NCI-H2227 treated with DMSO at 0.1 percent for 48 hours (cell line): ENCODE measurements around the gene CCDC9.
A peak's percentile ranks its signal among the peaks of the same experiment; 100 is the strongest.
"Not testable (repeated sequence)": the region's sequence is repeated elsewhere in the genome, so short reads cannot be mapped to it uniquely, and the experiment has no call there.

Source experiments
- DNase-seq: peaks from one replicate; lab custom pipeline; 2025; lab: John Stamatoyannopoulos, UW

Gene CCDC9

DNA sequence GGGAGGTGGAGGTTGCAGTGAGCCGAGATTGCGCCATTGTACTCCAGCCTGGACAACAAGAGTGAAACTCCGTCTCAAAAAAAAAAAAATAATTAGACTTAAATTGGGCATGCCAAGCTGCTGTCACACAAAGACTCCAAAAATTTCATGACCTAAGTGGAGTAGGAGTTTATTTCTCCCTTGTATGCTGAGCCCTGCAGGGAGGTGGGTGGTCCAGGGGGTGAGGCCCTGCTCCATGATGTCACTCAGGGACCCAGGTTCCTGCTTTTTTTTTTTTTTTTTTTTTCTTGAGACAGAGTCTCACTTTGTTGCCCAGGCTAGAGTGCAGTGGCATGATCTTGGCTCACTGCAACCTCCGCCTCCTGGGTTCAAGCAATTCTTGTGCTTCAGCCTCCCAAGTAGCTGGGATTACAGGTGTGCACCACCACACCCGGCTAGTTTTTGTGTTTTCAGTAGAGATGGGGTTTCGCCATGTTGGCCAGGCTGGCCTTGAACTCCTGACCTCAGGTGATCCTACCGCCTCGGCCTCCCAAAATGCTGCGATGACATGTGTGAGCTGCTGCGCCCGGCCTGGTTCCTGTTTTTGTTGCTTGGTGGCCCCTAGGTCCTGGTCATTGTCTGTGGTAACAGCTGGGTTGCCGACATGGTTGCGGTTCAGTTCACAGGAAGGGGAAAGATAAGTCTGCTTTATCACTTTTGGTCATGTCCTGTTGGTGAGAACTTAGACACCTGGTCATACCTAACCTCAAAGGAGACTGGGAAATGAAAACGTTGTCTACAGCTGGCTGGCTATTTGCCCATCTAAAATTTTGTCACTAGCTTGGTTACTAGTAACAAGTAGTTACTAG is 5.8 kb downstream of the CCDC9 start:
- DNase-seq: not testable (repeated sequence)

GRCh38 chr19:47264629-47265028 is 8.3 kb downstream of the CCDC9 start:
- no peak for DNase-seq

DNA sequence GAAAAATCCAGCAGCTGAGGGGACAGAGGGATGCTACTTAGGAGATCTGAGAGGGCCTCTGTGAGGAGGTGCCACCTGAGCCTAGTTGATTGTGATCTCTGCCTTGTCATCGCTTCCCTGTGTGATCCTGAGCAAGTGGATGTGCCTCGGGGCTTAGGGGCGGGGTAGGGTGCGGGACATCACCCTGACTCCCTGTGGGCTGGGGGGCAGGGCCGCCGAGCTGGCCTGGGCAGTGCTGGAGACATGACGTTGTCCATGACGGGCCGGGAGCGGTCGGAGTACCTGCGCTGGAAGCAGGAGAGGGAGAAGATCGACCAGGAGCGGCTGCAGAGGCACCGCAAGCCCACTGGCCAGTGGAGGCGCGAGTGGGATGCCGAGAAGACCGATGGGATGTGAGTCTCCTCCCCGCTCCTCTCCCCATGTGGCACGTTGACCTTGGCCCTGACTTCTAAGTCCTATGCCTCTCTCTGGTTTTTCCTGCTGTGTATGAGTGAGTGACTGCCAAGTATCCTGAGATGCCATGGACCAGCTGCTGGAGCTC is 10.1 kb downstream of the CCDC9 start:
- DNase-seq: no peak

DNA sequence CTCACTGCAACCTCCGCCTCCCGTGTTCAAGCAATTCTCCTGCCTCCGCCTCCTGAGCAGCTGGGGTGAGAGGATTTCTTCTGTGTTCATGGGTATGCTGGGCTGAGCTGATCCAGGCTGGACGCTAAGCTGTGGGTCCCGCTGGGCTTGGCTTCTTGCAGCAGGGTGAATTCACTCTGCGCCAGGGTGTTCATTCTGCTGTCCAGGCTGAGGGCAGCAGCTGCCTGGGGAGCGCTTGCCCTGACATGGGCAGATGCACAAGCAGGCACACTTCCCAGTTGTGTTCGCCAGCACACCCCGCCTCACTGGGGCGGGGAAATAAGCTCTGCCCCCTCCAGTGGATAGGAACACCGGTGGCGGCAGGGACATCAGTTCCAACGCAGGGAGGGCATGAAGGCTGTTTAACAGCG is 11.0 kb downstream of the CCDC9 start:
- DNase-seq: no peak

DNA sequence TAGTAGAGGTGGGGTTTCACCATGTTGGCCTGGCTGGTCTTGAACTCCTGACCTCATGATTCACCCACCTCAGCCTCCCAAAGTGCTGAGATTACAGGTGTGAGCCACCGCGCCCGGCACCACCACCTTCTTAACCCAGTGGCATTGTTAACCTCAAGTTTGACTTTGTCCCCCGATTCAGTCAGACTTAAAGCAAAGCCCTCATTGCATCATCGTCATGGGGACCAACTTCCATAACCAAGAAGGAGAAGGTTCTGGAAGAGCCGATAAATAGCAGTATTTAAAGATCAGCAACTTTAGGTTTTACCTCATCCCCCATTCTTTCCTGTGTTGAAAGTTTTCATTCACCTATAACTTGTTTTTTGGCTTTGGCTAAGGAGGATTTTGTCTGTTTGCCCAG is 11.7 kb downstream of the CCDC9 start:
- DNase-seq: no peak

DNA sequence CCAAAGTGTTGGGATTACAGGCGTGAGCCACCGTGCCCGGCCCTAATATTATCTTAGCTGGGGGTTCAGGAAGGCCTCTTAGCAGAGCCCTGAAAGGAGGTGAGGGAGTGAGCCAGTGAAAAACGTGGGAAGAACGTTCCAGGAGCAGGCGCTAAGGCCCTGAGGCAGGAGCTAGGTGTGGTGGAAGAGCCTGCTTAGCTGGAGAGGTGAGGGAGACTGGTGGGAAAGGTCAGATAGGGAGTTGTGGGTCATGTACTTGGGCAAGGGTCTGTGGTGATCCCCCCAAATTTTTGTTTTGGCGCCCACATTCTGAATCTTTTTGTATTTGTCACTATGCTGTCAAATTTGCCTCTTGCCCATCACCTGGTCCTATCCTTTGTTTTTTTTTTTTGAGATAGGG is 13.3 kb downstream of the CCDC9 start:
- no peak for DNase-seq

GRCh38 chr19:47270408-47270807 is 14.1 kb downstream of the CCDC9 start:
- no peak for DNase-seq

DNA sequence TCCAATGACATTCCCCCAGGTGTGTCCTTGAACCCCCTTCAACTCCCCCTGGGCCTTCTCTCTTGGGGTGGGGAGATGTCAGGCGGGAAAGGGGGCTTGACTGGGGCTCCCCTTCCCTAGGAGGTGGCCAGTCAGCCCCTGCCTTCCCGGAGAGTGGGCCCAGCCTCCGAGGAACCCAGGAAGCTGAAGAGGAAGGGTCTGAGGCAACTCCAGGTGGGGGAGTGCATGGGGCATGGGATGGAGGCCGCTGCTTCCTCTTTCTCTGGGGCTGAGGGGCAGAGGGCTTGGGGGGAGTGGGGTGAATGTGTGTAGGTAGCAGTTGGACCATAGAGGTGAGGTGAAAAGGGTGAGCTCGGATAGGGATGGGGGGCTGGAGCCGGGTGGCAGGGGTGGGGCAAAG is 15.6 kb downstream of the CCDC9 start:
- no peak for DNase-seq

DNA sequence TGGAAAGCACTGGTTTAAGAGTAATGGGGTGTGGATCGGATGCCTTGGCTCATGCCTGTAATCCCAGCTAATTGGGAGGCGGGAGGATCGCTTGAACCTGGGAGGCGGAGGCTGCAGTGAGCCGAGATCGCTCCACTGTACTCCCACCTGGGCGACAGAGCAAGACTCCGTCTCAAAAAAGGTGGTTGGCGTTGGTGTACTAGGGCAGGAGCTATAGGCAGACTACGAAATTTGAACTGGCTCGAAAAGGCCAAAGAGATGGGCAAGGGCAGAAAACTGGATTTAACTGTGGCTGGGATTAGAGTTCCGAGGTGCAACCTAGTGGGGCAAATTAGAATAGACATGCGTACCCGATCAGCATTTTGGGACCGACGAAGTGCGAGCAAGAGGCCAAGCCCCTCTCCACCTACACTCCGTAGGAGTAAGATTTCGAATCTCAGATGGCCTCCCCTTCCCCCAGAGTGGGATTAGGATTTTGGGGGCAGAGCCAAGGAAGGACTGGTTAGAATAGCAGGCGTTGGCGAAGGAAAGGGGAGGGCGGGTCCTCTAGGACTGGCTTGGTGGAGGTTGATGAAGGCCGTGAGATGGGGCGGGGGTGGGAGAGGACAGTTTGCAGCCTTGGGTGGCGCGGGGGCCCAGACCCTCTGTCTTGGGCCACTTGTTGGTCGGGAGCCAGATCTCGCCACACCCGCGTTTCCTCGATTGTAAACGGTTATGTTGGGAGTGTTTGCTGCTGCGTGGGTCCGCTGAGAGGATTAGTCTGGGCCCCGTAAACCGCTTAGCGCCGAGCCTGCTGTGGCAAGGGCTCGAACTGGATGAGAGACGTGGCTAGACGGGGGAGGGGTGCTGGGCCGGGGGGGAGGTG is 16.4 kb downstream of the CCDC9 start:
- peak; percentile 58 for DNase-seq

- DNase-seq: peak; percentile 87
Observed at GRCh38 chr19:47273313-47274070, 17.2 kb downstream of the CCDC9 start.

DNA sequence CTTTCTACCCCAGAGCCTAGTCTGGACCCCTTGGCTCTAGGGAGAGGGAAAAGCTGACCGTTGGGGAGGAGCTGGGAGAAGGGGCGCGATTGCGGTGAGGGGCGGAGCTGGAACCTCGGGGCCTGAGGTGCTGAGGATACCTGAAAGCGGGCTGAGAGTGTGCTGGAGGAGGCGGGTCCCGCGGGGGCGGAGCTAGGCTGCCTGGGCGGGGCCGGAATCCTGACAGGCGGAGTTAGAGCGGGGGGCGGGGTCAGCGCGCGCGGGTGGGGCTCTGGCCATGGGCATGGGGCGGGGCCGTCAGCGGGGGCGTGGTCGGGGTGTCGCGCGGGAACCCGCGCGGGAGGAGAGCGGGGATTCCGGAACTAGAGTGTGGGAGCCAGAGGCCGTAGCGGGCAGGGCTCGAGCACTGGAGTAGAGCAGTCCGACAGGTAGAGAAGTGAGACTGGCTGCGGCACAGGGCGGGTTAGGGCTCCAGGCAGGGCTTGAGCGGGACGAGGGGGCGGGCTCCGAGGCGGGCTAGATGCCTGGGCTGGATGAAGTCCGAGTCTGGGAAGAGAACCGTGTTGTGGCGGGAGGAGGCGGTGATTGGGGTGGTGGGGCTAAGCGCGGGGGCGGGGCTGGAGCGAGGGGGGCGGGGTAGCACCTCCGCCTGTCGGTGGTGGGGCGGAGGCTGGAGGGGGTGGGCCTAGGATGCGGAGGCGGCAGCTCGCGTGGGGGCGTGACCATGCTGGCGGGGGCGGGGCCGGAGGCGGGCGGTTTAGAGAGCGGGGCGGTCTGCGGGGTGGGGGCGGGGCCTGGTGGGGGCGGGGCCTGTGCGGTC is 18.0 kb downstream of the CCDC9 start, which contains the start of gene INAFM1:
INAFM1 (plus strand) TSS at position 815 of the 820 bp plus-strand sequence. CDS start 35 bp downstream, outside the sequence.
- peak; percentile 85 for DNase-seq

GRCh38 chr19:47274891-47275761 is 18.8 kb downstream of the CCDC9 start:
- DNase-seq: no peak

GRCh38 chr19:47275791-47276461 is 19.6 kb downstream of the CCDC9 start:
- DNase-seq: no peak

GRCh38 chr19:47276513-47276912 is 20.2 kb downstream of the CCDC9 start:
- not testable (repeated sequence) for DNase-seq

- no peak for DNase-seq
Observed at GRCh38 chr19:47280183-47280797, 24.0 kb downstream of the CCDC9 start.

- DNase-seq: no peak
Observed at GRCh38 chr19:47283405-47284059, 27.2 kb downstream of the CCDC9 start.

GRCh38 chr19:47284324-47284899 is 28.1 kb downstream of the CCDC9 start:
- peak; percentile 40 for DNase-seq

- peak; percentile 48 for DNase-seq
Observed at GRCh38 chr19:47296036-47296435, 39.7 kb downstream of the CCDC9 start.
